ENCODE data around the gene SLC9A2.
A peak's percentile ranks its signal among the peaks of the same experiment; 100 is the strongest.

SLC9A2 gene

GRCh38 chr2:102707796-102708695 is 88.7 kb downstream of the SLC9A2 start:
- no peaks in the 10 kb centered on the region for H3K4me1 ChIP-seq
- no peak overlapping the region for H3K4me3 ChIP-seq
- H3K36me3 ChIP-seq (replicated peaks), result no peaks in the 10 kb centered on the region
- H3K9me3 ChIP-seq, result no peaks in the 10 kb centered on the region
- in situ Hi-C loops (cut with MboI; ENCODE audit: low sequenced_read_pairs), result no loop called here
- DNase-seq (ENCODE audit: low spot score in 2 of 2), result no peak
- peaks cover 6% of the 10 kb centered on the region; the same call in 1 of the 2 replicates for H3K27me3 ChIP-seq (ENCODE audit: low read depth)

- no peak for DNase-seq (ENCODE audit: low spot score in 2 of 2)
- in situ Hi-C loops (cut with MboI; ENCODE audit: low sequenced_read_pairs), result no loop called here
- Histone ChIP-seq H3K9me3 (no peaks in the 10 kb centered on the region), H3K36me3 (replicated peaks) (no peaks in the 10 kb centered on the region), H3K4me1 (no peaks in the 10 kb centered on the region), H3K4me3 (no peak overlapping the region), H3K27me3 (ENCODE audit: low read depth) (peaks cover 6% of the 10 kb centered on the region; the same call in 1 of the 2 replicates)
Observed at GRCh38 chr2:102708847-102709559, 89.7 kb downstream of the SLC9A2 start.

GRCh38 chr2:102717308-102718018 is 98.1 kb downstream of the SLC9A2 start:
- Histone ChIP-seq H3K4me3 (no peak overlapping the region), H3K27me3 (ENCODE audit: low read depth) (no peaks in the 10 kb centered on the region), H3K4me1 (no peaks in the 10 kb centered on the region), H3K36me3 (replicated peaks) (peaks cover 39% of the 10 kb centered on the region), H3K9me3 (no peaks in the 10 kb centered on the region)
- DNase-seq (ENCODE audit: low spot score in 2 of 2), result no peak
- in situ Hi-C loops (cut with MboI; ENCODE audit: low sequenced_read_pairs), result no loop called here

- H3K36me3 ChIP-seq (replicated peaks), result peaks cover 48% of the 10 kb centered on the region
- no peaks in the 10 kb centered on the region for H3K4me1 ChIP-seq
- in situ Hi-C loops (cut with MboI; ENCODE audit: low sequenced_read_pairs), result no loop called here
- no peaks in the 10 kb centered on the region for H3K9me3 ChIP-seq
- no peak overlapping the region for H3K4me3 ChIP-seq
- no peak for DNase-seq (ENCODE audit: low spot score in 2 of 2)
- no peaks in the 10 kb centered on the region for H3K27me3 ChIP-seq (ENCODE audit: low read depth)
Observed at GRCh38 chr2:102718387-102719316, 99.3 kb downstream of the SLC9A2 start.

GRCh38 chr2:102724016-102724490 is 104.7 kb downstream of the SLC9A2 start:
- no peak overlapping the region for H3K4me3 ChIP-seq

GRCh38 chr2:102724553-102724952 is 105.2 kb downstream of the SLC9A2 start:
- Histone ChIP-seq H3K27me3 (ENCODE audit: low read depth) (no peaks in the 10 kb centered on the region), H3K4me3 (no peak overlapping the region), H3K36me3 (replicated peaks) (peaks cover 56% of the 10 kb centered on the region), H3K4me1 (no peaks in the 10 kb centered on the region), H3K9me3 (no peaks in the 10 kb centered on the region)
- in situ Hi-C loops (cut with MboI; ENCODE audit: low sequenced_read_pairs), result no loop called here
- no peak for DNase-seq (ENCODE audit: low spot score in 2 of 2)

More at GRCh38 chr2:102724016-102724490, 104.7 kb downstream of the SLC9A2 start:
- no peaks in the 10 kb centered on the region for H3K4me1 ChIP-seq
- peaks cover 54% of the 10 kb centered on the region for H3K36me3 ChIP-seq (replicated peaks)
- H3K27me3 ChIP-seq (ENCODE audit: low read depth), result no peaks in the 10 kb centered on the region
- DNase-seq (ENCODE audit: low spot score in 2 of 2), result no peak
- no peaks in the 10 kb centered on the region for H3K9me3 ChIP-seq
- in situ Hi-C loops (cut with MboI; ENCODE audit: low sequenced_read_pairs), result no loop called here

- Histone ChIP-seq H3K9me3 (no peaks in the 10 kb centered on the region), H3K4me1 (no peaks in the 10 kb centered on the region), H3K27me3 (ENCODE audit: low read depth) (no peaks in the 10 kb centered on the region), H3K4me3 (no peak overlapping the region), H3K36me3 (replicated peaks) (peaks cover 48% of the 10 kb centered on the region)
- DNase-seq (ENCODE audit: low spot score in 2 of 2), result no peak
- in situ Hi-C loops (cut with MboI; ENCODE audit: low sequenced_read_pairs), result no loop called here
Observed at GRCh38 chr2:102726128-102727087, 107.1 kb downstream of the SLC9A2 start.

- H3K9me3 ChIP-seq, result no peaks in the 10 kb centered on the region
- peaks cover 6% of the 10 kb centered on the region for H3K36me3 ChIP-seq (replicated peaks)
- H3K4me1 ChIP-seq, result peaks cover 11% of the 10 kb centered on the region
- H3K27me3 ChIP-seq (ENCODE audit: low read depth), result no peaks in the 10 kb centered on the region
- in situ Hi-C loops (cut with MboI; ENCODE audit: low sequenced_read_pairs), result no loop called here
- DNase-seq (ENCODE audit: low spot score in 2 of 2), result peak in 1 of 2 experiments; percentile 56
- H3K4me3 ChIP-seq, result peak overlapping the region; percentile 73
Observed at GRCh38 chr2:102735416-102736109, 116.2 kb downstream of the SLC9A2 start.

- peak in 1 of 2 experiments; percentile 33 for DNase-seq (ENCODE audit: low spot score in 2 of 2)
- Histone ChIP-seq H3K4me1 (peaks cover 11% of the 10 kb centered on the region), H3K36me3 (replicated peaks) (peaks cover 6% of the 10 kb centered on the region), H3K27me3 (ENCODE audit: low read depth) (no peaks in the 10 kb centered on the region), H3K4me3 (peak overlapping the region; percentile 73), H3K9me3 (no peaks in the 10 kb centered on the region)
- in situ Hi-C loops (cut with MboI; ENCODE audit: low sequenced_read_pairs), result no loop called here
Observed at GRCh38 chr2:102736110-102736409, 116.7 kb downstream of the SLC9A2 start.

- Histone ChIP-seq H3K36me3 (replicated peaks) (peaks cover 4% of the 10 kb centered on the region), H3K9me3 (no peaks in the 10 kb centered on the region), H3K4me3 (peak overlapping the region; percentile 73), H3K4me1 (peaks cover 11% of the 10 kb centered on the region), H3K27me3 (ENCODE audit: low read depth) (no peaks in the 10 kb centered on the region)
- peak; percentile 56 to 89 for DNase-seq (ENCODE audit: low spot score in 2 of 2)
- in situ Hi-C loops (cut with MboI; ENCODE audit: low sequenced_read_pairs), result no loop called here
Observed at GRCh38 chr2:102736410-102737409, 117.4 kb downstream of the SLC9A2 start.

- H3K36me3 ChIP-seq (replicated peaks), result no peaks in the 10 kb centered on the region
- H3K9me3 ChIP-seq, result no peaks in the 10 kb centered on the region
- H3K4me1 ChIP-seq, result peaks cover 11% of the 10 kb centered on the region
- in situ Hi-C loops (cut with MboI; ENCODE audit: low sequenced_read_pairs), result no loop called here
- DNase-seq (ENCODE audit: low spot score in 2 of 2), result no peak
- H3K27me3 ChIP-seq (ENCODE audit: low read depth), result no peaks in the 10 kb centered on the region
- peak overlapping the region; percentile 73 for H3K4me3 ChIP-seq
Observed at GRCh38 chr2:102737431-102737830, 118.1 kb downstream of the SLC9A2 start.
